ENCODE data around the gene CCDC85B. TPM values are rescaled to one million over a fixed set of nuclear protein-coding genes. Genes with fewer than 3 reads are reported as not detected.

The CCDC85B gene
- total and polyA plus RNA-seq, 2 of the 13 experiments (the other 11 are each of a cell fraction or from before 2014, with no cell fraction given), result 8.2 to 19.5 TPM

- TF ChIP-seq ZNF616 (CRISPR knock-in tag; IDR thresholded peaks at IDR 0.05; ENCODE audit: low read depth) (no peak), TAF1 (CRISPR knock-in tag; IDR thresholded peaks at IDR 0.05) (peak; percentile 75), ZFYVE20 (CRISPR knock-in tag; IDR thresholded peaks at IDR 0.05; ENCODE audit: borderline replicate concordance, low read depth) (no peak), MIXL1 (CRISPR knock-in tag; IDR thresholded peaks at IDR 0.05) (peak; percentile 46; the same call in 1 of the 2 replicates), ZNF567 (CRISPR knock-in tag; IDR thresholded peaks at IDR 0.05; ENCODE audit: borderline replicate concordance) (no peak), KAT7 (CRISPR knock-in tag; IDR thresholded peaks at IDR 0.05; ENCODE audit: borderline replicate concordance) (peak; percentile 43; the same call in 1 of the 2 replicates), ZNF235 (CRISPR knock-in tag; IDR thresholded peaks at IDR 0.05; ENCODE audit: borderline replicate concordance) (no peak), HOMEZ (CRISPR knock-in tag; IDR thresholded peaks at IDR 0.05; ENCODE audit: low read depth) (no peak), ATF7-NPFF (CRISPR knock-in tag; IDR thresholded peaks at IDR 0.05; ENCODE audit: low read depth) (peak; percentile 62; the same call in 1 of the 2 replicates), CBX2 (IDR thresholded peaks at IDR 0.05; ENCODE audit: low read depth, low read length) (no peak), CBX2 (CRISPR knock-in tag; IDR thresholded peaks at IDR 0.05; ENCODE audit: low read depth) (peak; percentile 12; the same call in 1 of the 2 replicates), ZFP62 (CRISPR knock-in tag; IDR thresholded peaks at IDR 0.05) (no peak), HIVEP1 (CRISPR knock-in tag; IDR thresholded peaks at IDR 0.05) (0 out of 2 replicates have a peak, but pooled peaks have one; percentile 30), ZC3H4 (CRISPR knock-in tag; IDR thresholded peaks at IDR 0.05; ENCODE audit: borderline replicate concordance) (no peak), ZNF614 (CRISPR knock-in tag; IDR thresholded peaks at IDR 0.05; ENCODE audit: borderline replicate concordance) (peak; percentile 54; the same call in 1 of the 2 replicates), NFIC (IDR thresholded peaks at IDR 0.05; ENCODE audit: low read length) (peak; percentile 31; the same call in 1 of the 2 replicates), SKI (IDR thresholded peaks at IDR 0.05; ENCODE audit: partially characterized antibody) (peak; percentile 80), IKZF1 (IDR thresholded peaks at IDR 0.05) (no peak), KDM5B (CRISPR knock-in tag; IDR thresholded peaks at IDR 0.05; ENCODE audit: borderline replicate concordance) (peak; percentile 85; the same call in 1 of the 2 replicates), ZNF691 (CRISPR knock-in tag; IDR thresholded peaks at IDR 0.05; ENCODE audit: borderline replicate concordance, low read depth) (peak; percentile 49; the same call in 1 of the 2 replicates), ONECUT2 (CRISPR knock-in tag; IDR thresholded peaks at IDR 0.05) (0 out of 2 replicates have a peak, but pooled peaks have one; percentile 24), PRMT3 (CRISPR knock-in tag; IDR thresholded peaks at IDR 0.05; ENCODE audit: borderline replicate concordance, low read depth) (no peak), RAD51 (IDR thresholded peaks at IDR 0.05; ENCODE audit: borderline replicate concordance) (no peak), ASH2L (IDR thresholded peaks at IDR 0.05; ENCODE audit: insufficient read length, low read depth, low read length) (peak; percentile 81), FOSL2 (CRISPR knock-in tag; IDR thresholded peaks at IDR 0.05) (0 out of 2 replicates have a peak, but pooled peaks have one; percentile 18), HMGXB4 (CRISPR knock-in tag; IDR thresholded peaks at IDR 0.05; ENCODE audit: borderline replicate concordance in 1 of 2, low read depth in 1 of 2) (peak; percentile 97)
Observed at GRCh38 chr11:65860278-65861164, 30.0 kb upstream of the CCDC85B start, which contains the start of gene MUS81 (continued).

All from HepG2 (cell line).